ENCODE data around the gene S100A16.

Gene S100A16

GRCh38 chr1:153649863-153650235 is 36.9 kb upstream of the S100A16 start:
- TF ChIP-seq CTCF (conservative IDR thresholded peaks at IDR 0.05; ENCODE audit: low read length) (no peak), EZH2phosphoT487 (IDR thresholded peaks at IDR 0.05; ENCODE audit: borderline replicate concordance) (no peak)

GRCh38 chr1:153649137-153649862 is 36.4 kb upstream of the S100A16 start:
- H3K27me3 ChIP-seq (ENCODE audit: insufficient read depth, low read length, poor library complexity, severe bottlenecking): no peaks in the 10 kb centered on the region
- no peak overlapping the region for H3K4me2 ChIP-seq (ENCODE audit: low read depth, low read length, poor library complexity, severe bottlenecking)
- H3K9ac ChIP-seq (ENCODE audit: low read depth, low read length, poor library complexity, severe bottlenecking): no peak overlapping the region
- no peaks in the 10 kb centered on the region for H3K9me3 ChIP-seq (ENCODE audit: insufficient read depth, low read depth, low read length)
- H3F3A ChIP-seq (ENCODE audit: low read depth): no peaks in the 10 kb centered on the region
- no peak overlapping the region for H2AFZ ChIP-seq (ENCODE audit: low read length)
- peaks cover 23% of the 10 kb centered on the region; the same call in 1 of the 2 replicates for H3K36me3 ChIP-seq (ENCODE audit: insufficient read depth, low read length)
- peaks cover 4% of the 10 kb centered on the region for H3K4me1 ChIP-seq (ENCODE audit: insufficient read depth, low read length, poor library complexity, severe bottlenecking)
- no peaks in the 10 kb centered on the region for H3K9me2 ChIP-seq (replicated peaks; ENCODE audit: low read depth, low read length)
- peaks cover 4% of the 10 kb centered on the region for H4K20me1 ChIP-seq (ENCODE audit: insufficient read depth, low read length, poor library complexity, severe bottlenecking)
- H3K4me3 ChIP-seq (ENCODE audit: low read length, poor library complexity, severe bottlenecking): no peak overlapping the region
- TF ChIP-seq CTCF (conservative IDR thresholded peaks at IDR 0.05; ENCODE audit: low read length): no peak
- no peak for TF ChIP-seq EZH2phosphoT487 (IDR thresholded peaks at IDR 0.05; ENCODE audit: borderline replicate concordance)
- H3K79me2 ChIP-seq (ENCODE audit: insufficient read depth, low read length): 0 out of 2 replicates have a peak, but pooled peaks cover 1% of the 10 kb centered on the region

More at GRCh38 chr1:153649863-153650235, 36.9 kb upstream of the S100A16 start:
- no peak overlapping the region for H3K4me3 ChIP-seq (ENCODE audit: low read length, poor library complexity, severe bottlenecking)
- H3K9ac ChIP-seq (ENCODE audit: low read depth, low read length, poor library complexity, severe bottlenecking): no peak overlapping the region
- no peaks in the 10 kb centered on the region for H3K9me3 ChIP-seq (ENCODE audit: insufficient read depth, low read depth, low read length)
- no peaks in the 10 kb centered on the region for H3F3A ChIP-seq (ENCODE audit: low read depth)
- no peak overlapping the region for H3K4me2 ChIP-seq (ENCODE audit: low read depth, low read length, poor library complexity, severe bottlenecking)
- H3K4me1 ChIP-seq (ENCODE audit: insufficient read depth, low read length, poor library complexity, severe bottlenecking): peaks cover 4% of the 10 kb centered on the region
- peaks cover 4% of the 10 kb centered on the region for H4K20me1 ChIP-seq (ENCODE audit: insufficient read depth, low read length, poor library complexity, severe bottlenecking)
- H2AFZ ChIP-seq (ENCODE audit: low read length): no peak overlapping the region
- no peaks in the 10 kb centered on the region for H3K27me3 ChIP-seq (ENCODE audit: insufficient read depth, low read length, poor library complexity, severe bottlenecking)
- H3K36me3 ChIP-seq (ENCODE audit: insufficient read depth, low read length): peaks cover 18% of the 10 kb centered on the region; the same call in 1 of the 2 replicates
- H3K79me2 ChIP-seq (ENCODE audit: insufficient read depth, low read length): no peaks in the 10 kb centered on the region
- no peaks in the 10 kb centered on the region for H3K9me2 ChIP-seq (replicated peaks; ENCODE audit: low read depth, low read length)

GRCh38 chr1:153648000-153648643 is 35.2 kb upstream of the S100A16 start:
- no peaks in the 10 kb centered on the region for H3F3A ChIP-seq (ENCODE audit: low read depth)
- H2AFZ ChIP-seq (ENCODE audit: low read length): no peak overlapping the region
- H3K4me2 ChIP-seq (ENCODE audit: low read depth, low read length, poor library complexity, severe bottlenecking): no peak overlapping the region
- no peaks in the 10 kb centered on the region for H3K9me2 ChIP-seq (replicated peaks; ENCODE audit: low read depth, low read length)
- H3K27me3 ChIP-seq (ENCODE audit: insufficient read depth, low read length, poor library complexity, severe bottlenecking): no peaks in the 10 kb centered on the region
- no peak overlapping the region for H3K4me3 ChIP-seq (ENCODE audit: low read length, poor library complexity, severe bottlenecking)
- no peaks in the 10 kb centered on the region for H3K9me3 ChIP-seq (ENCODE audit: insufficient read depth, low read depth, low read length)
- peaks cover 5% of the 10 kb centered on the region for H4K20me1 ChIP-seq (ENCODE audit: insufficient read depth, low read length, poor library complexity, severe bottlenecking)
- no peak overlapping the region for H3K9ac ChIP-seq (ENCODE audit: low read depth, low read length, poor library complexity, severe bottlenecking)
- H3K4me1 ChIP-seq (ENCODE audit: insufficient read depth, low read length, poor library complexity, severe bottlenecking): peaks cover 12% of the 10 kb centered on the region
- TF ChIP-seq CTCF (conservative IDR thresholded peaks at IDR 0.05; ENCODE audit: low read length): no peak
- H3K79me2 ChIP-seq (ENCODE audit: insufficient read depth, low read length): peaks cover 13% of the 10 kb centered on the region
- peaks cover 35% of the 10 kb centered on the region for H3K36me3 ChIP-seq (ENCODE audit: insufficient read depth, low read length)
